Measurements from ENCODE around the gene LENG1. TPM values are rescaled to one million over a fixed set of nuclear protein-coding genes. Genes with fewer than 3 reads are reported as not detected.
A peak's percentile ranks its signal among the peaks of the same experiment; 100 is the strongest.

Gene LENG1
- total RNA-seq, 1 donor from 2014 or later, result 2.7 TPM

GRCh38 chr19:54158812-54159351 is 639 bp downstream of the LENG1 start:
- Histone ChIP-seq H3K27me3 (peaks cover 4% of the 10 kb centered on the region), H3K4me3 (peak overlapping the region; percentile 65 to 70), H3K27ac (peak overlapping the region; percentile 89 to 93), H3K9me3 (no peaks in the 10 kb centered on the region), H3K4me1 (peaks cover 15 to 21% of the 10 kb centered on the region in 2 donors), H3K36me3 (peaks cover 41% of the 10 kb centered on the region in 2 donors)
- no peak for TF ChIP-seq CTCF (IDR thresholded peaks at IDR 0.05)
- intact Hi-C loops (cut with DNase I), result loop anchor here (1.0 to 2.0 kb wide), 3 partner anchors 22 to 56 kb away; partner anchors contain the start of genes CNOT3, MBOAT7 and NDUFA3
- DNase-seq (ENCODE audit: low spot score in 2 of 2), result no peak

GRCh38 chr19:54156953-54157352 is 2.6 kb downstream of the LENG1 start:
- Histone ChIP-seq H3K4me1 (peaks cover 15 to 20% of the 10 kb centered on the region in 2 donors), H3K27me3 (no peaks in the 10 kb centered on the region), H3K27ac (no peak overlapping the region), H3K4me3 (no peak overlapping the region), H3K36me3 (peaks cover 60 to 61% of the 10 kb centered on the region in 2 donors), H3K9me3 (no peaks in the 10 kb centered on the region)
- TF ChIP-seq CTCF (IDR thresholded peaks at IDR 0.05), result no peak
- intact Hi-C loops (cut with DNase I), result no loop called here
- no peak for DNase-seq (ENCODE audit: low spot score in 2 of 2)

- no peak overlapping the region for H3K27ac ChIP-seq
- H3K9me3 ChIP-seq, result no peaks in the 10 kb centered on the region
- DNase-seq (ENCODE audit: low spot score in 2 of 2), result no peak
- no peaks in the 10 kb centered on the region for H3K27me3 ChIP-seq
- no peak for TF ChIP-seq CTCF (IDR thresholded peaks at IDR 0.05)
- H3K4me3 ChIP-seq, result no peak overlapping the region
- H3K4me1 ChIP-seq, result peaks cover 15 to 17% of the 10 kb centered on the region in 2 donors
- H3K36me3 ChIP-seq, result peaks cover 65% of the 10 kb centered on the region in 2 donors
- intact Hi-C loops (cut with DNase I), result no loop called here
These were observed 3.0 kb downstream of the LENG1 start for GRCh38 chr19:54156490-54156889.

- Histone ChIP-seq H3K9me3 (no peaks in the 10 kb centered on the region), H3K36me3 (peaks cover 70 to 71% of the 10 kb centered on the region in 2 donors), H3K4me3 (no peak overlapping the region), H3K27ac (no peak overlapping the region), H3K4me1 (peaks cover 14 to 16% of the 10 kb centered on the region in 2 donors), H3K27me3 (no peaks in the 10 kb centered on the region)
- TF ChIP-seq CTCF (IDR thresholded peaks at IDR 0.05), result no peak
- no peak for DNase-seq (ENCODE audit: low spot score in 2 of 2)
- intact Hi-C loops (cut with DNase I), result no loop called here
These were observed 3.8 kb downstream of the LENG1 start for GRCh38 chr19:54155694-54156093.

GRCh38 chr19:54154603-54155345 is 4.7 kb downstream of the LENG1 start:
- H3K4me1 ChIP-seq, result peaks cover 8 to 10% of the 10 kb centered on the region in 2 donors
- no peaks in the 10 kb centered on the region for H3K27me3 ChIP-seq
- H3K9me3 ChIP-seq, result no peaks in the 10 kb centered on the region
- H3K27ac ChIP-seq, result no peak overlapping the region
- intact Hi-C loops (cut with DNase I), result no loop called here
- H3K36me3 ChIP-seq, result peaks cover 77 to 79% of the 10 kb centered on the region in 2 donors
- DNase-seq (ENCODE audit: low spot score in 2 of 2), result no peak
- no peak for TF ChIP-seq CTCF (IDR thresholded peaks at IDR 0.05)
- no peak overlapping the region for H3K4me3 ChIP-seq

Measured in ascending aorta (tissue), 2 donors.